GM18502 (cell line): ENCODE results near the gene MDC1.
"Not testable (repeated sequence)": the region's sequence is repeated elsewhere in the genome, so short reads cannot be mapped to it uniquely, and the experiment has no call there.

ENCODE experiments used
- ATAC-seq: cut with Tn5 transposase; IDR thresholded peaks from one replicate; pipeline ENCODE4 v1.9.1; 2021; ENCODE audit warnings: mild to moderate bottlenecking; ENCODE audit not compliant: unreplicated experiment, poor library complexity

MDC1 gene

DNA sequence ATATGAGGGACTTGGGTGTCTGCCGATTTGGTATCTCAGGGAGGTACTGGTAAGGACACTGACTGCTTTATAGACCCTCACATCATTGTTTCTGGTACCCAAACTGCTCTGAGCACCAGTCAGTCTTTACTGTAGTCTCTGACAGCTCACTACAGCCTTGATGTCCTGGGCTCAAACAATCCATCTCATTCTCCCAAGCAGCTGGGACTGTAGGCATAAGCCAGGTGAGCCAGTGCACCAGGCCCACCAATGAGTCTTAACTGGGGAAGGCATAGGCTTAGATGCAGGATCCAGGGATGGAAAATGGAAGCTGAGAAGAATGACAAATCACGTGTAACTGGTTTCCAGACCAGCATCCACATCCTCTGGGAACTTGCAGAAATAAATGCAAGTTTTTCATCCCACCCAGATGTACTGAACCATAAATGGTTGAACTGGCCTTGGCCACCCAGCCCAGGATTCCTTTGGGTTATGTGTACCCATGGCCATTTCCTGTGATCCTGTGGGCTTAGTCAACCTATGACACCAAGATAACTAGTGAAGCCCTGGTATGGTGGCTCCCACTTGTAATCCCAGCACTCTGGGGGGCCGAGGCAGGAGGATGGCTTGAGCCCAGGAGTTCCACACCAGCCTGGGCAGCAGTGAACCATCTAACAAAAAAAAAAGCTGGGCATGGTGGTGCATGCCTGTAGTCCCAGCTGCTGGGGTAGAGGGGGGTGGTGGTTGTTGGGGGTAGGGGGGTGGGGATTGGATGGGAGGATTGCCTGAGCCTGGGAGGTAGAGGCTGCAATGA is 8.8 kb upstream of the MDC1 start:
- no peak for ATAC-seq

- no peak for ATAC-seq
Observed at GRCh38 chr6:30724906-30725667, 8.0 kb upstream of the MDC1 start.

DNA sequence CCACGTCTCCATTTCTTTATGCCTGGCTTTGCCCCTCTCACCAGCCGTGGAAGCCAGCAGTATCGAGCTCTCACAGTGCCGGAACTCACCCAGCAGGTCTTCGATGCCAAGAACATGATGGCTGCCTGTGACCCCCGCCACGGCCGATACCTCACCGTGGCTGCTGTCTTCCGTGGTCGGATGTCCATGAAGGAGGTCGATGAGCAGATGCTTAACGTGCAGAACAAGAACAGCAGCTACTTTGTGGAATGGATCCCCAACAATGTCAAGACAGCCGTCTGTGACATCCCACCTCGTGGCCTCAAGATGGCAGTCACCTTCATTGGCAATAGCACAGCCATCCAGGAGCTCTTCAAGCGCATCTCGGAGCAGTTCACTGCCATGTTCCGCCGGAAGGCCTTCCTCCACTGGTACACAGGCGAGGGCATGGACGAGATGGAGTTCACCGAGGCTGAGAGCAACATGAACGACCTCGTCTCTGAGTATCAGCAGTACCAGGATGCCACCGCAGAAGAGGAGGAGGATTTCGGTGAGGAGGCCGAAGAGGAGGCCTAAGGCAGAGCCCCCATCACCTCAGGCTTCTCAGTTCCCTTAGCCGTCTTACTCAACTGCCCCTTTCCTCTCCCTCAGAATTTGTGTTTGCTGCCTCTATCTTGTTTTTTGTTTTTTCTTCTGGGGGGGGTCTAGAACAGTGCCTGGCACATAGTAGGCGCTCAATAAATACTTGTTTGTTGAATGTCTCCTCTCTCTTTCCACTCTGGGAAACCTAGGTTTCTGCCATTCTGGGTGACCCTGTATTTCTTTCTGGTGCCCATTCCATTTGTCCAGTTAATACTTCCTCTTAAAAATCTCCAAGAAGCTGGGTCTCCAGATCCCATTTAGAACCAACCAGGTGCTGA is 7.0 kb upstream of the MDC1 start:
- ATAC-seq, result not testable (repeated sequence)

- not testable (repeated sequence) for ATAC-seq
Observed at GRCh38 chr6:30723159-30723842, 6.2 kb upstream of the MDC1 start.

DNA sequence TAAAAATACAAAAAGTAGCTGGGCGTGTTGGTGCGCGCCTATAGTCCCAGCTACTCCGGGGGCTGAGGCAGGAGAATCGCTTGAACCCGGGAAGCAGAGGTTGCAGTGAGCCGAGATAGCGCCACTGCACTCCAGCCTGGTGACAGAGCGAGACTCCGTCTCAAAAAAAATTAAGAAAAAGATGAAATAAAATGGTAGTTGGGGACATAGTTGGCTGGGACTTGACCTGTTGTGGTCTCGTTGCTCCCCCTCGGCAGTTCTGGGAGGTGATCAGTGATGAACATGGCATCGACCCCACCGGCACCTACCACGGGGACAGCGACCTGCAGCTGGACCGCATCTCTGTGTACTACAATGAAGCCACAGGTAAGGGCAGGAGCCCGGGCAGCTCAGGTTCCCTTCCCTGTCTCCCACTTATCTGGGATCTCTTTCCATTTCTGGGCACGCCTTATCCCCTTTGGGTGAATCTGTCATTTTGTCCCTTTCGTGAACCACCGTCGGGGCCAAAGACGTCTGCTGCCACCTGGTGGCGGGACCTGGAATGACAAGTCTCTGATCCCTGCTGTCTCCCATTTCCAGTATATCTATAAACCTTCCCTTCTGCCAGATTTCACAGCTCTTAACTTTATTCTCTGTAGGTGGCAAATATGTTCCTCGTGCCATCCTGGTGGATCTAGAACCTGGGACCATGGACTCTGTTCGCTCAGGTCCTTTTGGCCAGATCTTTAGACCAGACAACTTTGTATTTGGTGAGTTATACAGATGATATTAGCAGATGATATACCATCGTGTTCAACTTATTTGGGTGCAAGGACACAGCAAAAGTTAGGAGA is 5.4 kb upstream of the MDC1 start:
- ATAC-seq, result no peak

GRCh38 chr6:30722025-30722279 is 4.9 kb upstream of the MDC1 start:
- not testable (repeated sequence) for ATAC-seq

DNA sequence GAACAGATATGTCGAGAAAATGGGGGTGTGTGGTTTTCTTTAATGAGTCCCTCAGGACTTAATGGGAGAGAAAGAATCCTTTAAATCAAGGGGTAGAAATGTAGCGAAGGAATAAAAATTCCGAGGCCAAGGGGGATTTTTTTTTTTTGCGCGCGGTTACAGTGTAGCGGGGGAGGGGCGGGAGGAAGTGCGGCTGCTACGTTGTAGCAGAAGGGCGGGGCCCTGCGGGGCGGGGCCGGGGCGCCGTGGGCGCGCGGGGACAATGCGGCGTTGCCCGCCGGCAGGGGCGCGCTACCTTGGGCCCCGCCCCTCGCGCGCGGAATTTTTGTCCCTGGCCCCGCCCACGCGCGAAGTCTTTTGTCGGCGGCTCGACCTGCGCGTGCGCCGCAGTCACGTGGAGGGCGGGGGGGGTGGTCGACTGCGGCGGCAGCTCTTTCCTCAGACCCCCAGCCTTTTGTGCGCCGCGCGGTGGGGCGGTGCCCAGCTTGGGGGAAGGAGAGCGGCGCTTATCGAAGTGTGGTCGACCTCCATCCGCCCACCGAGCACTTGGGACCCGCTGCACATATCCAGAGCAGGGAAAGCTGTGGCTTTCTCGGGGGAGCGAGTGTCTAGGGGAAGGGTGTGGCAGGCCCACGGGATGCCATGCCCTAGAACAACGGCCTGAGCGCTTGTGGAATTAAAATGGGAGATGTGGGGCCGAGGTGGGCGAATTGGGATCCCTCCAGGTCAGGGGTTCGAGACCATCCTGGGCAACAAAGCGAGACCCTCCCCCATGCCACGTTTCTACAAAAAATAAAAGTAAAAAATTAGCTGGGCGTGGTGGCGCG is 4.3 kb upstream of the MDC1 start:
- ATAC-seq, result no peak

DNA sequence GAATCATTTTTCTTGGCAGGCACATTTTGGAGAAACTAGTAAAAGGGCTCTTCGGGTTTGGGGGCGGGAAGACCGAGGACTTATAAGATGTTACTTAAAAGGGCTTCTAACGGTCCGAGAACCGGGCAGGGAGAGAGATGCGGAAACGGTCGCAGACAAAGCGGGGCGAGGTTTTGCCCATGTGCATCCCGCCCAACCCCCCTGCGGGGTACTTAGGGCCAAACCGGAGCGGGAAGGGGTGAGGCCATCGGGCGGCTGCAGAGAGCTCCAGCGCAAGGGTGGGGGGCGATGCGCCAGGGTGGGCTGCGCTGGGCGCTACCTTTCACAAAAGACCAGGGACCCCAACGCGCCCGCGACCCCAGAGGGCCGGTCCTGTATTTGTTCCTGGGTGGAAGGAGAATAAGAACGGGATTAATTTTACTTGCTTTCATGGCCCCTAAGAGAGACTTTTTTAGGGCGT is 3.7 kb upstream of the MDC1 start:
- no peak for ATAC-seq

DNA sequence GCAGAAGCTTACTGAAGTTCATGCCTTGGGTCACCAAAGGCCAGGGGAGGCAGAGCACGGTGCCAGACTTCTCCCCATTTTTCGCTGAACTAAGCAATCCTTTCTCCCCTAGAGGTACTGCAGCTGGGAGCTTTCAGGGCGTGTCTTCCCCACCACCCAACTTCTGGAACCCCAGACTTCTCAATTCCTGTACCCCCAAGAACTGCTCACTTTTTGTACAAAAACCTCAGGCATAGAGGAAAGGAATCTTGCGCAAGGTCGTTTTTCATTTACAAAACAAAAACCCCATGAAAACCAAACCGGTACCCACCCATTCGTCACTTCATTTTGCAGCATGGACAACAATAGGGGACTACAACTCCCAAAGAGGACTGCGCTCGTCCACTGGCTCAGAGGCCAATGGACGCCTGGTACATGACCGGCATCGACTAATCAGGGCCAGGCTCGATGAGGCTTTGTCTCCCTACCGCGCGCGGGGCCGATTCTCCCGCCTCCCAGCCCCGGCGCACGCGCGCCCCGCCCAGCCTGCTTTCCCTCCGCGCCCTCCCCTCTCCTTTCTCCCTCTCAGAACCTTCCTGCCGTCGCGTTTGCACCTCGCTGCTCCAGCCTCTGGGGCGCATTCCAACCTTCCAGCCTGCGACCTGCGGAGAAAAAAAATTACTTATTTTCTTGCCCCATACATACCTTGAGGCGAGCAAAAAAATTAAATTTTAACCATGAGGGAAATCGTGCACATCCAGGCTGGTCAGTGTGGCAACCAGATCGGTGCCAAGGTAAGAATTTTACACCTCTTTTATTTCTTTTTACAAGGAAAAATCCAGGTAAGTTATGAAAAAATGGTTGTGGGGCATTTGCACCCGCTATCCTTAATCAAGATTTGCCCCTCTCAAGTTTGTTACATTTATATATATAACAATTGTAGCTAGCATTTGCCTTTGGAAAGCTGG is 3.0 kb upstream of the MDC1 start, which contains the start of gene TUBB:
TUBB (plus strand) TSS at position 562 of the 947 bp plus-strand sequence; CDS start at position 717, 155 bp downstream.
- peak; percentile 50 for ATAC-seq

- no peak for ATAC-seq
Observed at GRCh38 chr6:30719356-30719755, 2.3 kb upstream of the MDC1 start.

DNA sequence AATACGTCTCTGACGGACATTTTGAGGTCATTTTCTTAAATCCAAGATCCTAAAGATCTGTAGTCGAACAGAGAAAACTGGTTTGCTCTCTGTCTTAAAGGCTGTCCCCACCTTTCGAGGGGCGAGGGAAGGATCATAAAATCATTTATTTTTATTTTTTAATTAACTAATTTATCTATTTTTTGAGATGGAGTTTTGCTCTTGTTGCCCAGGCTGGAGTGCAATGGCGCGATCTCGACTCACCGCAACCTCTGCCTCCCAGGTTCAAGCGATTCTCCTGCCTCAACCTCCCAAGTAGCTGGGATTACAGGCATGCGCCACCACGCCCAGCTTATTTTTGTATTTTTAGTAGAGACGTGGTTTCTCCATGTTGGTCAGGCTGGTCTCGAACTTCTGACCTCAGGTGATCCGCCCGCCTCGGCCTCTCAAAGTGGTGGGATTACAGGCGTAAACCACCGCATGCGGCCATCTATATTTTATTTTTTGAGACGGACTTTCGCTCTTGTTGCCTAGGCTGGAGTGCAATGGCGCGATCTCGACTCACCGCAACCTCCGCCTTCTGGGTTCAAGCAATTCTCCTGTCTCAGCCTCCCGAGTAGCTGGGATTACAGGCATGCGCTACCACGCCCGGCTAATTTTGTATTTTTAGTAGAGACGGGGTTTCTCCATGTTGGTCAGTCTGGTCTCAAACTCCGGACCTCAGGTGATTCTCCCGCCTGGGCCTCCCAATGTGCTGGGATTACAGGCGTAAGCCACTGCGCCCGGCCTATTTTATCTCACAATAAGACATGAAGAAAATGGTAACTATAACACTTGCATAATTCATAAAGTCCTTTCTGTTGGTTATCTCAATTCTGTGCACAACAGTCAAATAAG is 1.0 kb upstream of the MDC1 start:
- not testable (repeated sequence) for ATAC-seq

DNA sequence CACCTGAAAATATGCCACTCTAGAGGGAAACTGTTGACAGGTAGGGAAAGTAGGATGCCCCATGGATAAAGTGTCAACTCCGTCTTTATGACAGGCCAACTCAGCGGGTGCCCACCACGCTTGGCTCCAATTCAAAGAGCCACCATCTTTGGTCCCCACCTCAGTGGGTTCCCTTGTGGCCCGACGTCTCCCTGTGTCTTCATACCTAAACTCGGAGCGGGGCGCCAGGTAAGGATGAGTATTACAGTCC is 277 bp downstream of the MDC1 start:
- no peak for ATAC-seq

DNA sequence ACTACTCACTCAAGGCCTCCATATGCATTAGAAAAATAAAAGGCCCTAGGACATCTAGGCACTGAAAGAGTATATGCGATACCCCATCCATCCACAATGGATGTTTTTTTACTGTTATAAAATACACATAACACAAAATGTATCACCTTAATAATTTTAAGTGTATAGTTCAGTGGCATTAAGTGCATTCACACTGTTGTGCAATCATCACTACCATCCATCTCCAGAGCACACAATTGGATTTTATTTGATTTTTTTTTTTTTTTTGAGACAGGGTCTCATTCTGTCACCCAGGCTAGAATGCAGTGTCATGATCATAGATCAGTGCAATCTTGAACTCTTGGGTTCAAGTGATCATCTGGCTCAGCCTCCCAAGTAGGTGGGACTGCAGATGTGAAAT is 2.8 kb downstream of the MDC1 start:
- no peak for ATAC-seq

DNA sequence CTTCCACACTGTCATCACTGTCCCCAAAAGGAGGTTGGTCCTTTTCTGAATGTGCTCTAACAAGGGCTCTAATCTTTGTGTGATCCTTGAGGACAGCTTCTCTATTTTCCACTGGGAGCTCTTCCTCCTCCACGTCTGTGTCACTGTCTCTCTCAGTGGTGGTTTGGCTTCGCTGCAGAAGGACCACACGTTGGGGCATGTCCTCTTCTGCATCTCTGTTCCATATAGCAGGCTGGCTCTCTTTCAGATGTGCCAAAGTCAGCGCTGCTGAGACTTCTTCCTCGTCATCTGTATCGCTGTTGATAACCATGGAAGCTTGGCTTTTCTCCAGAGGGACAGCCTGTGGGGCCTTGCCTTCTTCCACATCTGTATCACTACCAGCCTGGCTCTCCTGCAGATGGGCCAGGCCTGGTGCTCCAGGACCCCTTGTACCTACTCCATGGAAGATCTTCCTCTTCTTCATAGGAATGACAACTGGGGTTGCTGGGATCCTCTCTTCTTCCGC is 4.6 kb downstream of the MDC1 start:
- no peak for ATAC-seq

DNA sequence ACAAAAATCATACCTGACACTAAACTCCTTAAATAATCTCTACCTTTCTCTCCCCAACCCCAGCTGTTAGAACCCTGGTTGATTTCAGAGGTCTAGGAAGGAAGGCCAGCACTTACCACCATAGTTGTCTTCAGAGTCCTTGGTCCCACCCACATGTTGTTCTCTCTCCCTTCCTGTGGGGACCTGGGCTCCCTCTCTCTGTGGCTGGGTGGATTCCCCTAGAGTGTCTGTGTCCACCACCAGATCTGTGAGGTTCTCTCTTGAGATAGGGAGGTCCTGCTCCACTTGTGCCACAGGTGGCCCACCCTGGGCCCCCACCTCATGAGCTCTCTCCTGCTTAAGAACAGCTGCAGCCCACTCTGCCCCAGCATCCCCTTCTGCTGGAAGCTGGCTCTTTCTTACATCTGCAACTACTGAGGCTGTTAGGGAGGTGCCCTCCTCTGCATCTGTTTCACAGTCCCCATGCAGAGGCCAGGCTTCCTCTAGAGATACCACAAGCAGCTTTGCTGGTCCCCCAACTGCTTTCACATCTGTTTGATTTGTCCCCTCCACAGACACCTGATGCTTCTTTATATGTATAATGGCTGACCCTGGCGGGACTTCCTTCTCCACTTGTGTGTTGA is 5.2 kb downstream of the MDC1 start:
- ATAC-seq, result no peak
